K562 (cell line): ENCODE data around the gene ACER3. TPM values are rescaled to one million over a fixed set of nuclear protein-coding genes. Genes with fewer than 3 reads are reported as not detected.

Experiments used
- CCAR2 ChIP-seq: fragments of 200-400 bp; formaldehyde crosslinking; IDR thresholded peaks from 2 replicates; pipeline ENCODE4 v1.6.1; 2017; ENCODE audit warnings: mild to moderate bottlenecking, low read depth, low read length
- DPF2 ChIP-seq: fragments of 450-650 bp; IDR thresholded peaks from 2 replicates; pipeline ENCODE4 v1.6.1; 2016
- E2F4 ChIP-seq: sonication (generic); formaldehyde crosslinking; IDR thresholded peaks from 2 replicates; pipeline ENCODE4 v1.8.0; 2022; ENCODE audit warnings: mild to moderate bottlenecking, low read depth, missing genetic modification reagents
- HDAC6 ChIP-seq: IDR thresholded peaks from 2 replicates; pipeline ENCODE4 v1.6.1; 2012; ENCODE audit warnings: low read depth, mild to moderate bottlenecking, control low read depth, inconsistent platforms, low read length, moderate library complexity
- HINFP ChIP-seq: fragments of 450-650 bp; conservative IDR thresholded peaks from 2 replicates; pipeline ENCODE4 v1.6.1; 2016; ENCODE audit warnings: missing genetic modification characterization, low read depth, mild to moderate bottlenecking, control low read depth, missing compliant biosample characterization
- MBD2 ChIP-seq: sonication (generic); IDR thresholded peaks from 2 replicates; pipeline ENCODE4 v1.6.1; 2016; ENCODE audit warnings: low read depth, borderline replicate concordance
- POLR3A ChIP-seq: IDR thresholded peaks from 2 replicates; pipeline ENCODE4 v1.6.1; 2011; ENCODE audit warnings: borderline replicate concordance, mild to moderate bottlenecking, moderate library complexity; ENCODE audit not compliant: insufficient read length, insufficient read depth; ENCODE audit errors: extremely low read depth
- UBTF ChIP-seq, 2 experiments: IDR thresholded peaks; 2 replicates each; pipeline ENCODE4 v1.6.1; 2012; ENCODE audit warnings: improper control_type of control experiment in 2 of 2, low read depth in 2 of 2, low read length in 2 of 2, borderline replicate concordance in 1 of 2
- ZBTB33 ChIP-seq: sonication (generic); formaldehyde crosslinking; IDR thresholded peaks from 2 replicates; pipeline ENCODE4 v1.8.1; 2023; ENCODE audit warnings: mild to moderate bottlenecking, missing genetic modification reagents
- ZNF232 ChIP-seq: sonication (generic); formaldehyde crosslinking; IDR thresholded peaks from 2 replicates; pipeline ENCODE4 v1.8.0; 2022; ENCODE audit warnings: mild to moderate bottlenecking, missing genetic modification reagents
- ZNF280A ChIP-seq: fragments of 450-650 bp; IDR thresholded peaks from 2 replicates; pipeline ENCODE4 v1.6.1; 2018; ENCODE audit warnings: mild to moderate bottlenecking, low read depth; ENCODE audit not compliant: partially characterized antibody
- ZNF347 ChIP-seq: fragments of 450-650 bp; formaldehyde crosslinking; IDR thresholded peaks from 2 replicates; pipeline ENCODE4 v1.4.0; 2020; ENCODE audit warnings: low read depth, mild to moderate bottlenecking, moderate library complexity
- ZNF668 ChIP-seq: fragments of 250-450 bp; sonication (Bioruptor Pico); IDR thresholded peaks from 2 replicates; pipeline ENCODE4 v1.8.0; 2022; ENCODE audit warnings: mild to moderate bottlenecking, inconsistent platforms
- polyA plus RNA-seq, 8 experiments: library from polyadenylated mRNA; depleted of rRNA in 4 of 8; stranded (reverse) in 5 of 8; unstranded in 3 of 8; fragments of >200 nt; fragmentation: Nextera tagmentation in 2 of 8; fragmentation: Illumina TruSeq in 1 of 8; extraction: Ambion mirVana in 2 of 8; extraction: Trizol in 1 of 8; gene quantifications; 2 replicates each; pipeline versions ENCODE4 v1.2.1 to v1.2.3, GENCODE V29; 2011 to 2014; ENCODE audit warnings: inconsistent platforms in 1 of 8, missing spikeins in 1 of 8
- total RNA-seq, 7 experiments: library from RNA; depleted of rRNA in 6 of 7; stranded (reverse); fragments of >200 nt in 6 of 7; fragmentation: Illumina TruSeq in 2 of 7; extraction: Trizol in 2 of 7; gene quantifications; 2 replicates each; pipeline versions ENCODE4 v1.2.1 to v1.2.3, GENCODE V29; 2011 to 2021; ENCODE audit warnings: low replicate concordance in 1 of 7

ACER3 gene
- total and polyA plus RNA-seq, 9 of the 15 experiments (the other 6 are each of a cell fraction or from before 2014, with no cell fraction given) = 2.0 to 23.8 (median 9.5) TPM

GRCh38 chr11:76911415-76911808 is 50.7 kb downstream of the ACER3 start (continued):
- peak; percentile 85 for TF ChIP-seq HINFP (tag)
- no peak for TF ChIP-seq DPF2
- no peak for TF ChIP-seq CCAR2
- no peak for TF ChIP-seq MBD2
- no peak for TF ChIP-seq ZNF280A
- no peak for TF ChIP-seq ZNF232 (CRISPR knock-in tag)
- no peak for TF ChIP-seq UBTF (IDR thresholded peaks at IDR 0.05; ENCODE audit: borderline replicate concordance in 1 of 2, low read depth in 2 of 2, low read length in 2 of 2)
- no peak for TF ChIP-seq ZNF347 (CRISPR knock-in tag)
- TF ChIP-seq POLR3A = no peak
- peak; percentile 89 for TF ChIP-seq ZNF668 (CRISPR knock-in tag)
- TF ChIP-seq HDAC6 = no peak
- no peak for TF ChIP-seq E2F4 (CRISPR knock-in tag)
- TF ChIP-seq ZBTB33 (CRISPR knock-in tag) = no peak
